ENCODE results near the gene C1orf167.

DNA sequence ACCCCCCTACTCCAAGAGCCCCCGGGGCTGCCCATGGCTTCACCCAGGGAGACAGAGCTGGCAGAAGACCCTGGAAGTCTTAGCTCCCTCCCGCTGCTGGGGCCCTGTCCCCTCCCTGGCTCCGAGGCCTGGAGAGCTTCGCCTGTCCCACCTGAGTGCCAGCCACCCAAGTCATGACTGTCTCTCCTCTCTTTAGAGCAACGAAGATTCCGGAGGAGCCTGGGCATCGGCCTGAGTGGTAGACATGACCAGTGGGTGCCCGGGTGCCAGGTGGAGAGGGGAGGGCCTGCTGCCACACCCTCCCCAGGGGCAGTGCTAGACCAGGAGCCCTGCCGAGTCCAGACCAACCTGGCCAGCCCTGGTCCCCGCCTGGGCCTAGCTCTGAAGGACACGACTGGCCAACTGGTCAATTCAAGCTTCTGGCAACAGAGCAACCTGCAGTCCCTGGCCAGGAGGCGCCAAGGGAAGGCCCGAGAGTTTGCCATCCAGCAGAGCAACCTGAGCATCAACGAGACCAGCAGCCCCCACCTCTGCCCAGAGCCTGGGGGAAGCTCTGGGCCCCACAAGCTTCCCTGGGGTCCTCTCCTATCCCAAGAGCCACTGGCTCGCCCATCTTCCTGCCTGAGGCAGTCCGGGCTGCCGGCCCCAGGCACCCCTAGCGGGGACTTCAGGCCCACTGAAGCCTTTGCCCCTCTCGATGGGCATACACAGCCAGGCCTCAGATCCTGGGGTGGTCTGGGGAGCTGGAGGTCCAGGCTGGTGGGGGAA lies 3.9 kb downstream of the C1orf167 start:
- TF ChIP-seq GATA2 (IDR thresholded peaks at IDR 0.05; ENCODE audit: low read depth, low read length): no peak
- TF ChIP-seq GATA3 (IDR thresholded peaks at IDR 0.05; ENCODE audit: low read depth, low read length): no peak

All from SH-SY5Y (cell line).